Neural crest cell (in vitro differentiated cells): ENCODE results near the gene MIER2. TPM values are rescaled to one million over a fixed set of nuclear protein-coding genes. Genes with fewer than 3 reads are reported as not detected.

ENCODE experiments used
- DNase-seq: peaks from one replicate; pipeline ENCODE4 v3.0.0; 2021; ENCODE audit warnings: low read depth, mixed read lengths, low spot score
- H3K27ac Mint-ChIP-seq: one replicate; pipeline ENCODE4 v1.8.0; 2021; ENCODE audit warnings: mild to moderate bottlenecking, mixed read lengths; ENCODE audit not compliant: unreplicated experiment
- H3K27me3 Mint-ChIP-seq: 2 replicates; pipeline ENCODE4 v1.8.0; 2021; ENCODE audit warnings: low read depth, mild to moderate bottlenecking, mixed read lengths
- H3K36me3 Mint-ChIP-seq: 2 replicates; pipeline ENCODE4 v1.8.0; 2021; ENCODE audit warnings: low read depth, mild to moderate bottlenecking, mixed read lengths
- H3K4me1 Mint-ChIP-seq: 2 replicates; pipeline ENCODE4 v1.8.0; 2021; ENCODE audit warnings: mixed read lengths
- H3K4me3 Mint-ChIP-seq: one replicate; pipeline ENCODE4 v1.8.0; 2021; ENCODE audit warnings: mild to moderate bottlenecking, mixed read lengths
- H3K9me3 Mint-ChIP-seq: 2 replicates; pipeline ENCODE4 v1.8.0; 2021; ENCODE audit warnings: mixed read lengths
- total RNA-seq: library from RNA; stranded (reverse); gene quantifications from 2 replicates; pipeline ENCODE4 v1.2.1, GENCODE V29; 2021
- TF ChIP-seq, protein P1 (sequence below): fragments of 200-600 bp; sonication (generic); conservative IDR thresholded peaks from 2 replicates; pipeline ENCODE4 v1.5.0; 2021; ENCODE audit warnings: antibody characterized with exemption, mild to moderate bottlenecking

MIER2 gene
- total RNA-seq, 1 donor from 2014 or later, result 45.8 TPM

DNA sequence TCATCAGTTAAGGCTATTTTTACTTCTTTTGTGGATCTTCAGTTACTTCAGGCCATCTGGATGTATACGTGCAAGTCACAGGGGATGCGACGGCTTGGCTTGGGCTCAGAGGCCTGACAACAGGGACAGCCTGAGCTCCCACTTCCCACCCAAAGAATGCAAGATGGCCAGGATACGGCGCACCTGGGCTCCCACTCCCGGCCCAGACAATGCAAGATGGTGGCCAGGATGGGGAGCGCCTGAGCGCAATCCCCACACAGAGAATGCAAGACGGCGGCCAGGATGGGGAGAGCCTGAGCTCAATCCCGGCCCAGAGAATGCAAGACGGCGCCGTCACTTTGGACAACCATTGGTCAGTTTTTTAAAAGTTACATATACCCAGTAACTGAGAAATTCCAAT is 25.3 kb upstream of the MIER2 start:
- Mint-ChIP-seq H3K9me3 (no peaks in the 10 kb centered on the region), H3K4me3 (no peak overlapping the region), H3K27ac (no peak overlapping the region), H3K36me3 (no peaks in the 10 kb centered on the region), H3K27me3 (peaks cover 20% of the 10 kb centered on the region), H3K4me1 (peaks cover 13% of the 10 kb centered on the region)
- no peak for DNase-seq
- TF ChIP-seq, protein P1, sequence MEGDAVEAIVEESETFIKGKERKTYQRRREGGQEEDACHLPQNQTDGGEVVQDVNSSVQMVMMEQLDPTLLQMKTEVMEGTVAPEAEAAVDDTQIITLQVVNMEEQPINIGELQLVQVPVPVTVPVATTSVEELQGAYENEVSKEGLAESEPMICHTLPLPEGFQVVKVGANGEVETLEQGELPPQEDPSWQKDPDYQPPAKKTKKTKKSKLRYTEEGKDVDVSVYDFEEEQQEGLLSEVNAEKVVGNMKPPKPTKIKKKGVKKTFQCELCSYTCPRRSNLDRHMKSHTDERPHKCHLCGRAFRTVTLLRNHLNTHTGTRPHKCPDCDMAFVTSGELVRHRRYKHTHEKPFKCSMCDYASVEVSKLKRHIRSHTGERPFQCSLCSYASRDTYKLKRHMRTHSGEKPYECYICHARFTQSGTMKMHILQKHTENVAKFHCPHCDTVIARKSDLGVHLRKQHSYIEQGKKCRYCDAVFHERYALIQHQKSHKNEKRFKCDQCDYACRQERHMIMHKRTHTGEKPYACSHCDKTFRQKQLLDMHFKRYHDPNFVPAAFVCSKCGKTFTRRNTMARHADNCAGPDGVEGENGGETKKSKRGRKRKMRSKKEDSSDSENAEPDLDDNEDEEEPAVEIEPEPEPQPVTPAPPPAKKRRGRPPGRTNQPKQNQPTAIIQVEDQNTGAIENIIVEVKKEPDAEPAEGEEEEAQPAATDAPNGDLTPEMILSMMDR, result no peak

DNA sequence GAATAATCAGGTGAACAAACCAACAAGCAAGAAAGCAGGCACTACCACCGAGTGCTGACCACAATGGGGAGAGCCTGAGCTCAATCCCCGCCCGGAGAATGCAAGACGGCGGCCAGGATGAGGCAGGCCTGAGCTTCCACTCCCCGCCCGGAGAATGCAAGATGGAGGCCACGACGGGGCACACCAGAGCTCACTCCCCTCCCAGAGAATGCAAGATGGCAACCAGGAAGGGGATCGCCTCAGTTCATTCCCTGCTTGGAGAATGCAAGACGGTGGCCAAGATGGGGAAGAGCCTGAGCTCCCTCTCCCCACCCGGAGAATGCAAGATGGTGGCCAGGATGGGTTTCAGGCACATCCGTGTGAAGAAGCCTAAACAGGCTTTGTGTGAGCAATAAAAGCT is 24.7 kb upstream of the MIER2 start:
- Mint-ChIP-seq H3K27me3 (peaks cover 20% of the 10 kb centered on the region), H3K4me1 (peaks cover 13% of the 10 kb centered on the region), H3K9me3 (no peaks in the 10 kb centered on the region), H3K36me3 (no peaks in the 10 kb centered on the region), H3K4me3 (no peak overlapping the region), H3K27ac (no peak overlapping the region)
- TF ChIP-seq, protein P1, result no peak
- DNase-seq, result no peak

DNA sequence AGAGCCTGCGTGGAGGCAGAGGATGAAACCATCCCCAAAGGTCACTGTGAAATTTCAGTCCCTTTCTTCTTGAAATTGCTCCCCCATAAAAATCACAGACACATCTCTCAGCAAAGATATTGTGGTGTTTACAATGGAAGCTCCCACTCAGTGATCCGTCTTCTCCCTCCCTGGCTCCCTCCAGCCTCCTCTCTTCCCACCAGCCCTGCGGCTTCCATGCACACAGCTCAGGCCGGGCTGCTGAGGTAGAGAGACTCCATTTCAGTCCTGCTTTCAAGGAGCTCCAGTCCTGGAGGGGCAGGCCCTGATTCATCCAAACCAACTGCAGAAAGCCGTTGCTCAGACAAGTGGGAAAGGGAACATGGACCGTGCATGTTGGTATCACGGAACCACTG is 24.0 kb upstream of the MIER2 start:
- Mint-ChIP-seq H3K4me1 (peaks cover 13% of the 10 kb centered on the region), H3K9me3 (no peaks in the 10 kb centered on the region), H3K36me3 (no peaks in the 10 kb centered on the region), H3K27me3 (peaks cover 20% of the 10 kb centered on the region), H3K27ac (no peak overlapping the region), H3K4me3 (no peak overlapping the region)
- TF ChIP-seq, protein P1, result no peak
- DNase-seq, result no peak

DNA sequence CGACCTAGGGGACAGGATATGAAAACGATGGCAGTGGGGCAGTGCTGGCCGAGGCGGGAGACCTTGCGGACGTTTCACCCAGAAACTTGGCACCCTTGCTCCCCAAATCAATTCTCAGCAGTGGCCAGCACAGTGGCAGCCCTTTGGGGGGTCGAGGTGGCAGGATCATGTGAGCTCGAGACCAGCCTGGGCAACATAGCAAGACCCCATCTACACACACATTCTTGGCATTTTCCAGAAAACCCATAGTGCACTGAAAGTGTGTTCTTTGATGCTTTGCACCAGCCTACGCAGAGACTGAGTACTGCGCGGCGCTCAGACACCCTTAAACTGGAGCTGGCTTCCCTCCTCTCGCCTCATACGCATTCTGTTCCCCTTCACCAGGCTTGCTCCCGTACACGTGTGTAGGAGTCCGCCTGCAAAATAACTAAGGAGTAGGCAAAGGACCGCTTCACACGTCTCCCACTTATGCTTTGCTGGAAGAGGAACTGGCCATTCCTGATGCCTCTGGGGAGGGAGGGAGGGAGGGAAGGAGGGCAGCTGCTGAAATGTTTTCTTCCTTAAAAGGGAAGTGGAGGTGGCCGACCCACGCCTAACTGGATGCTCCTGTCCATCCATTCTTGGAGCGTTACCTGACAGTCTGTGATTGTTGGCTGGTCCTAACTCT is 23.5 kb upstream of the MIER2 start:
- H3K27ac Mint-ChIP-seq, result no peak overlapping the region
- H3K27me3 Mint-ChIP-seq, result peaks cover 20% of the 10 kb centered on the region
- H3K4me1 Mint-ChIP-seq, result peaks cover 13% of the 10 kb centered on the region
- TF ChIP-seq, protein P1, result no peak
- H3K36me3 Mint-ChIP-seq, result no peaks in the 10 kb centered on the region
- H3K9me3 Mint-ChIP-seq, result no peaks in the 10 kb centered on the region
- no peak overlapping the region for H3K4me3 Mint-ChIP-seq
- no peak for DNase-seq

DNA sequence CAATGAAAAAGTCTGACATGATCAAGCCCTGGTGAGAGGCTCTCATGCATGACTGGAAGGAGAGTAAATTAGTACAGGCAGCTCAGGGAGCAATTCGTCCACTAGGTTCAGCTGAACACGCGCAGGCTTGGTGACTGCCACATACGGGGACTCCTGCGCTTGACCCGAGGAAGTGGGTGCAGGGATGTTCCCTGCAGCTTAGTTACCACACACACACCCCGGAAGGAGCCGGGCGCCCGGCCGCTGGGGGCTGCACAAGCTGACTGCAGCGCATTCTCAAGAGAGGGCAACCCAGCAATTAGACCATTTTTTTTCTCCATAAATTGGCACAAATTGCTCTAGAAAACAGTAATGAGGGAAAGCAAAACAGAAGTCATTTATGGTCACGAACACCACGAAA is 23.0 kb upstream of the MIER2 start:
- TF ChIP-seq, protein P1, result no peak
- peaks cover 13% of the 10 kb centered on the region for H3K4me1 Mint-ChIP-seq
- H3K9me3 Mint-ChIP-seq, result no peaks in the 10 kb centered on the region
- no peak overlapping the region for H3K4me3 Mint-ChIP-seq
- no peak overlapping the region for H3K27ac Mint-ChIP-seq
- DNase-seq, result no peak
- H3K27me3 Mint-ChIP-seq, result peaks cover 20% of the 10 kb centered on the region
- H3K36me3 Mint-ChIP-seq, result no peaks in the 10 kb centered on the region
